ENCODE measurements around the gene IL3RA. TPM values are rescaled to one million over a fixed set of nuclear protein-coding genes. Genes with fewer than 3 reads are reported as not detected.

The IL3RA gene
- total RNA-seq, 1 donor from 2014 or later: 6.9 TPM

- intact Hi-C loops (cut with micrococcal nuclease): no loop called here
- no peak for TF ChIP-seq CTCF (IDR thresholded peaks at IDR 0.05; ENCODE audit: borderline replicate concordance)
- DNase-seq: no peak
- H3K36me3 ChIP-seq: peaks cover 51% of the 10 kb centered on the region
- H3K27me3 ChIP-seq (ENCODE audit: low read depth): no peaks in the 10 kb centered on the region
- H3K9me3 ChIP-seq (replicated peaks): no peaks in the 10 kb centered on the region
- H3K27ac ChIP-seq (replicated peaks): peak overlapping the region; percentile 100
- peaks cover 73% of the 10 kb centered on the region for H3K4me1 ChIP-seq
- peak overlapping the region; percentile 100 for H3K4me3 ChIP-seq
Observed at GRCh38 chrX:1391370-1391706, 54.8 kb downstream of the IL3RA start.

GRCh38 chrX:1391707-1392375 is 55.3 kb downstream of the IL3RA start, which contains the start of gene SLC25A6:
Gene SLC25A6, minus strand, starts transcription at chrX:1392113. Its CDS starts 104 bp downstream, at chrX:1392009.
- Histone ChIP-seq H3K27me3 (ENCODE audit: low read depth) (no peaks in the 10 kb centered on the region), H3K36me3 (peaks cover 46% of the 10 kb centered on the region)

GRCh38 chrX:1392376-1393068 is 55.9 kb downstream of the IL3RA start:
- H3K4me1 ChIP-seq: peaks cover 67% of the 10 kb centered on the region

More at GRCh38 chrX:1391707-1392375, 55.3 kb downstream of the IL3RA start, which contains the start of gene SLC25A6:
- peak within 1 kb of the TSS; percentile 100 for H3K27ac ChIP-seq (replicated peaks)
- H3K4me3 ChIP-seq: peak within 1 kb of the TSS; percentile 100
- peaks cover 73% of the 10 kb centered on the region for H3K4me1 ChIP-seq
- peak; percentile 37 for TF ChIP-seq CTCF (IDR thresholded peaks at IDR 0.05; ENCODE audit: borderline replicate concordance)
- DNase-seq: peak; percentile 100
- intact Hi-C loops (cut with micrococcal nuclease): no loop called here
- no peaks in the 10 kb centered on the region for H3K9me3 ChIP-seq (replicated peaks)

GRCh38 chrX:1393871-1394615 is 57.5 kb downstream of the IL3RA start:
- no peak for TF ChIP-seq CTCF (IDR thresholded peaks at IDR 0.05; ENCODE audit: borderline replicate concordance)
- intact Hi-C loops (cut with micrococcal nuclease): no loop called here
- H3K27ac ChIP-seq (replicated peaks): peak overlapping the region; percentile 100

More at GRCh38 chrX:1392376-1393068, 55.9 kb downstream of the IL3RA start:
- H3K4me3 ChIP-seq: peak overlapping the region; percentile 100
- no peak for TF ChIP-seq CTCF (IDR thresholded peaks at IDR 0.05; ENCODE audit: borderline replicate concordance)
- H3K9me3 ChIP-seq (replicated peaks): no peaks in the 10 kb centered on the region
- intact Hi-C loops (cut with micrococcal nuclease): no loop called here
- H3K27me3 ChIP-seq (ENCODE audit: low read depth): no peaks in the 10 kb centered on the region
- H3K36me3 ChIP-seq: peaks cover 39% of the 10 kb centered on the region
- peak; percentile 69 for DNase-seq
- H3K27ac ChIP-seq (replicated peaks): peak overlapping the region; percentile 100

GRCh38 chrX:1394731-1395501 is 58.3 kb downstream of the IL3RA start:
- H3K27me3 ChIP-seq (ENCODE audit: low read depth): no peaks in the 10 kb centered on the region
- TF ChIP-seq CTCF (IDR thresholded peaks at IDR 0.05; ENCODE audit: borderline replicate concordance): no peak
- peak; percentile 17 for DNase-seq
- peak overlapping the region; percentile 100 for H3K27ac ChIP-seq (replicated peaks)
- intact Hi-C loops (cut with micrococcal nuclease): no loop called here
- peaks cover 17% of the 10 kb centered on the region for H3K36me3 ChIP-seq
- no peak overlapping the region for H3K4me3 ChIP-seq
- H3K9me3 ChIP-seq (replicated peaks): no peaks in the 10 kb centered on the region
- H3K4me1 ChIP-seq: peaks cover 43% of the 10 kb centered on the region

More at GRCh38 chrX:1393871-1394615, 57.5 kb downstream of the IL3RA start:
- H3K4me3 ChIP-seq: peak overlapping the region; percentile 100
- DNase-seq: no peak
- H3K27me3 ChIP-seq (ENCODE audit: low read depth): no peaks in the 10 kb centered on the region
- H3K4me1 ChIP-seq: peaks cover 52% of the 10 kb centered on the region
- H3K36me3 ChIP-seq: peaks cover 24% of the 10 kb centered on the region
- no peaks in the 10 kb centered on the region for H3K9me3 ChIP-seq (replicated peaks)
